Measurements from ENCODE around the gene ROR1. TPM values are rescaled to one million over a fixed set of nuclear protein-coding genes. Genes with fewer than 3 reads are reported as not detected.

Gene ROR1
- total RNA-seq, 1 donor: 52.5 TPM

DNA sequence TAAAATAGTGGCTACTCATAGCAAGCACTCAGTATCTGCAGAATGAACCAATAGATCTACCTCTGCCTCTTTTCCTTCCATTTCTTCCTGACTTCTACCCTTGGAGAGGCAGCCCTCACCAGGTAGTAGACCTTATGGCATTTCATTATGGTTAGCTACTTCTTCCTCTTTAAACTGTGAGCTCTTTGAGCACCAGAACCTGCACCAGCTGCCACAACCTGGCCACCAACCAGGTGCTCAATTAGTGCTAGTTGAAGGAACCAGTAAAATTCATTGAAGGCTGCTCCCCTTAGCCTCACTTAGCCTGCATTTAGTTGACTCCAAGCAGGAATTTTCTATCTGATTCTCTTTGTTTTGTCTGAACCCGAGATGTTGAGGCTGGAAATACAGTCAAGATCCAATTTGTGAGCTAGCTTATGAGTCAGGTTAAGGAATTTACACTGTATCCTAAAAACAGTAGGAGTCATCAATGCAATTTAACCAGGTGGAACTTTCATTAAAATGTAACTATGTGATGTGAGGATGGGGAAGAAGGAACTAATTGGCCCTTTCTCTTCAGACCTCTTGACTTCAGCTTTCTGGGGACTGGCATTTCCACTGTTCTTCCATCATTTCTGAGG lies 348.1 kb downstream of the ROR1 start:
- Histone ChIP-seq H4K20me1 (ENCODE audit: insufficient read depth, low read length) (no peaks in the 10 kb centered on the region), H3K4me2 (ENCODE audit: insufficient read depth, low read length) (no peak overlapping the region), H3K27ac (ENCODE audit: low read depth, low read length) (peak overlapping the region; percentile 24), H3K4me3 (ENCODE audit: insufficient read depth, low read length) (no peak overlapping the region), H3K9me3 (ENCODE audit: low read depth, low read length) (no peaks in the 10 kb centered on the region), H3K36me3 (ENCODE audit: insufficient read depth, low read length) (no peaks in the 10 kb centered on the region), H3K27me3 (ENCODE audit: insufficient read depth, low read length) (no peaks in the 10 kb centered on the region), H3K4me1 (ENCODE audit: insufficient read depth, low read length) (peaks cover 24% of the 10 kb centered on the region), H3K79me2 (ENCODE audit: insufficient read depth, low read length) (no peaks in the 10 kb centered on the region), H2AFZ (ENCODE audit: low read length) (no peak overlapping the region)
- peak; percentile 46 for DNase-seq (ENCODE audit: insufficient read length, low spot score, missing footprints)
- TF ChIP-seq, protein P1, sequence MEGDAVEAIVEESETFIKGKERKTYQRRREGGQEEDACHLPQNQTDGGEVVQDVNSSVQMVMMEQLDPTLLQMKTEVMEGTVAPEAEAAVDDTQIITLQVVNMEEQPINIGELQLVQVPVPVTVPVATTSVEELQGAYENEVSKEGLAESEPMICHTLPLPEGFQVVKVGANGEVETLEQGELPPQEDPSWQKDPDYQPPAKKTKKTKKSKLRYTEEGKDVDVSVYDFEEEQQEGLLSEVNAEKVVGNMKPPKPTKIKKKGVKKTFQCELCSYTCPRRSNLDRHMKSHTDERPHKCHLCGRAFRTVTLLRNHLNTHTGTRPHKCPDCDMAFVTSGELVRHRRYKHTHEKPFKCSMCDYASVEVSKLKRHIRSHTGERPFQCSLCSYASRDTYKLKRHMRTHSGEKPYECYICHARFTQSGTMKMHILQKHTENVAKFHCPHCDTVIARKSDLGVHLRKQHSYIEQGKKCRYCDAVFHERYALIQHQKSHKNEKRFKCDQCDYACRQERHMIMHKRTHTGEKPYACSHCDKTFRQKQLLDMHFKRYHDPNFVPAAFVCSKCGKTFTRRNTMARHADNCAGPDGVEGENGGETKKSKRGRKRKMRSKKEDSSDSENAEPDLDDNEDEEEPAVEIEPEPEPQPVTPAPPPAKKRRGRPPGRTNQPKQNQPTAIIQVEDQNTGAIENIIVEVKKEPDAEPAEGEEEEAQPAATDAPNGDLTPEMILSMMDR (IDR thresholded peaks at IDR 0.05; ENCODE audit: extremely low read depth, low read depth, low read length): no peak

DNA sequence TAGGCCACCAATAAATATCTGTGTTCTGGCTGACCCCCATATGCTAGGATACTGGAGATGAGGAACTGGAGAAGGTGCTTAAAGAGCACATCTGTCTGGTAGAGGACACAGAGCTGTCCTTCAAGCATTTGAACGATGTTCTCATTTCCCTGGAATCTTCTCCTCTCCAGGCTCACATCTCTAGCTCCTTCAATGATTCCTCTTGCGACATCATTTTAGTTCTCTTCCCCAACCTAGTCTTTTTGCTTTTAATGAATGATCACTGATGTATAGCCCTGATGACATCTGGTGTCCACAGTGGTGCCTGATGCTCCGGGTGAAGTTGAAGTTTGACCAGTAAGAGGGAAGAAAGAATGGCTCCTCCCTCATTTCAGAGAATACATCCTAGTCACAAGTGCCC lies 348.8 kb downstream of the ROR1 start:
- TF ChIP-seq, protein P1 (IDR thresholded peaks at IDR 0.05; ENCODE audit: extremely low read depth, low read depth, low read length): no peak
- H3K9me3 ChIP-seq (ENCODE audit: low read depth, low read length): no peaks in the 10 kb centered on the region
- no peak overlapping the region for H3K4me3 ChIP-seq (ENCODE audit: insufficient read depth, low read length)
- no peak overlapping the region for H2AFZ ChIP-seq (ENCODE audit: low read length)
- H3K36me3 ChIP-seq (ENCODE audit: insufficient read depth, low read length): no peaks in the 10 kb centered on the region
- no peak overlapping the region for H3K4me2 ChIP-seq (ENCODE audit: insufficient read depth, low read length)
- no peak for DNase-seq (ENCODE audit: insufficient read length, low spot score, missing footprints)
- no peaks in the 10 kb centered on the region for H4K20me1 ChIP-seq (ENCODE audit: insufficient read depth, low read length)
- H3K79me2 ChIP-seq (ENCODE audit: insufficient read depth, low read length): no peaks in the 10 kb centered on the region
- no peaks in the 10 kb centered on the region for H3K27me3 ChIP-seq (ENCODE audit: insufficient read depth, low read length)
- peaks cover 24% of the 10 kb centered on the region for H3K4me1 ChIP-seq (ENCODE audit: insufficient read depth, low read length)
- H3K27ac ChIP-seq (ENCODE audit: low read depth, low read length): no peak overlapping the region

DNA sequence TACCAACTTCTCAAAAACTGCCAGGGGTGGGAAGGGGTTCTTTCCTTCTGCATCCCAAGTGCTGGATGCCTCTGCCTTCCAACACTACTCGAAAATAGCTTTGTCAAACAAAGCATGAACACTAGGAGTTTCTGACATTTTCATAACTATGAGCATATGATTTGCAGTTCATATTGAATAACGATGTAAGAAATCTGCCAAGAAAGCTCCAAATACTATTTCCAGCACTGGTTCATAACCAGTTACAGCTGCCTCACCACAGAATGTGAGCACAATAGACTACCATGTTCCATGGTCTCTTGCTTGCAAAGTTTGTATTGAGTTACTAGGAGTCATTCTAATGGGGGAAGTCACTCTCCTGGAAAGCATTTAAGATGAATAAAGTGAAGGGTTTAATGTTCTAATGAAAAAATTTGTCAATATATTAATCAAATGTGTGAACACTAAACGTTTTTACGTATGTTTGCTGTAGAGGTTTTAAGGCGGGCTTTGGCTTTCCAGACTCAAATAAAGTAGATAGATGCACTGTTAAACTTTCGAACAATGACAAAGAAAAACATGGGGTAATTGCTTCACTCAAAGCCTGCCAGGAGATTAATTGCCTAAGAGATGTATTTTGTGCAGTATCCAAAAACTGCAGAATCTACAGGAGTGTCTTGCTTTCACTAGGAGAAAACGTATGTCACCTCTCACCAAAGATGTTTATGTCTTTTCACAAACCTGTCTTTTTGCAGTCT lies 351.1 kb downstream of the ROR1 start:
- Histone ChIP-seq H3K4me3 (ENCODE audit: insufficient read depth, low read length) (no peak overlapping the region), H2AFZ (ENCODE audit: low read length) (no peak overlapping the region), H4K20me1 (ENCODE audit: insufficient read depth, low read length) (no peaks in the 10 kb centered on the region), H3K79me2 (ENCODE audit: insufficient read depth, low read length) (no peaks in the 10 kb centered on the region), H3K4me2 (ENCODE audit: insufficient read depth, low read length) (no peak overlapping the region), H3K36me3 (ENCODE audit: insufficient read depth, low read length) (no peaks in the 10 kb centered on the region), H3K4me1 (ENCODE audit: insufficient read depth, low read length) (peaks cover 18% of the 10 kb centered on the region), H3K9me3 (ENCODE audit: low read depth, low read length) (no peaks in the 10 kb centered on the region), H3K27me3 (ENCODE audit: insufficient read depth, low read length) (no peaks in the 10 kb centered on the region), H3K27ac (ENCODE audit: low read depth, low read length) (no peak overlapping the region)
- TF ChIP-seq, protein P1 (IDR thresholded peaks at IDR 0.05; ENCODE audit: extremely low read depth, low read depth, low read length): no peak
- no peak for DNase-seq (ENCODE audit: insufficient read length, low spot score, missing footprints)

DNA sequence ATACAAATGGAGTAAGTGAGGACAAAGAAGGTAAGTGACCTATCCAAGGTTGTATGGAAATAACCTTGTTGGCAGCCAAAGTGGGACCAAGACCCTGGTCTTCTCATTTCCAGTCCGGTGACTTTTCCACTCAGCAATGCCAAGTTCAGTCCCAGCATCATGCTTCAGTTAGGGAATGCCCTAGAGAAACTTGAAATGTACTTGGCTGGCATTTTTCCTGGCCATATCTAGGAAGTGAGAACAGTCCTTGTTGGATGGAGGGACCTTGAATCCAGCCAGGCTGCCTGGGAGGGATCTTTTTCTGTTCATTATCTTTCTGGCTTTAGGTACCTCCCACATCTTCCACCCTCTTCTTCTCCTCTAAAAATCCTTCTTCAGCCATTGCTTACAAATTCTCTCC lies 352.8 kb downstream of the ROR1 start:
- DNase-seq (ENCODE audit: insufficient read length, low spot score, missing footprints): no peak
- no peaks in the 10 kb centered on the region for H3K27me3 ChIP-seq (ENCODE audit: insufficient read depth, low read length)
- peaks cover 14% of the 10 kb centered on the region for H3K4me1 ChIP-seq (ENCODE audit: insufficient read depth, low read length)
- H3K79me2 ChIP-seq (ENCODE audit: insufficient read depth, low read length): no peaks in the 10 kb centered on the region
- no peaks in the 10 kb centered on the region for H4K20me1 ChIP-seq (ENCODE audit: insufficient read depth, low read length)
- TF ChIP-seq, protein P1 (IDR thresholded peaks at IDR 0.05; ENCODE audit: extremely low read depth, low read depth, low read length): no peak
- no peaks in the 10 kb centered on the region for H3K36me3 ChIP-seq (ENCODE audit: insufficient read depth, low read length)
- no peaks in the 10 kb centered on the region for H3K9me3 ChIP-seq (ENCODE audit: low read depth, low read length)
- H3K27ac ChIP-seq (ENCODE audit: low read depth, low read length): no peak overlapping the region
- no peak overlapping the region for H2AFZ ChIP-seq (ENCODE audit: low read length)
- no peak overlapping the region for H3K4me3 ChIP-seq (ENCODE audit: insufficient read depth, low read length)
- no peak overlapping the region for H3K4me2 ChIP-seq (ENCODE audit: insufficient read depth, low read length)

Measured in osteoblast (primary cell).